Upper lobe of right lung (tissue), 1 donor: ENCODE data around the gene SLC49A4. TPM values are rescaled to one million over a fixed set of nuclear protein-coding genes. Genes with fewer than 3 reads are reported as not detected.
"Not testable (repeated sequence)": the region's sequence is repeated elsewhere in the genome, so short reads cannot be mapped to it uniquely, and the experiment has no call there.

Source experiments
- ATAC-seq: fragments of 200-7000 bp; cut with Tn5 transposase; one replicate; pipeline ENCODE4 v1.9.1; 2020; ENCODE audit warnings: mild to moderate bottlenecking, moderate library complexity
- DNase-seq: peaks from one replicate; pipeline ENCODE4 v3.0.0-alpha.2; 2020
- H3K27ac ChIP-seq: fragments of 200-600 bp; one replicate; pipeline ENCODE4 v1.8.0; 2022
- H3K27me3 ChIP-seq: fragments of 200-600 bp; one replicate; pipeline ENCODE4 v1.8.0; 2022; ENCODE audit warnings: mild to moderate bottlenecking
- H3K36me3 ChIP-seq: fragments of 200-600 bp; one replicate; pipeline ENCODE4 v1.8.0; 2022
- H3K4me1 ChIP-seq: fragments of 200-600 bp; one replicate; pipeline ENCODE4 v1.8.0; 2022
- H3K4me3 ChIP-seq: fragments of 200-600 bp; one replicate; pipeline ENCODE4 v1.8.0; 2022; ENCODE audit warnings: mild to moderate bottlenecking
- H3K9me3 ChIP-seq: fragments of 200-600 bp; one replicate; pipeline ENCODE4 v1.8.0; 2022
- intact Hi-C: fragments of 100-400 bp; cut with DNase I; formaldehyde crosslinking; loops from one replicate; pipeline ENCODE4 v1.11.0; 2022
- long read RNA-seq: library from polyadenylated mRNA; unstranded; transcript quantifications from one replicate; pipeline ENCODE4 v2.0.0, GENCODE V29; 2021
- total RNA-seq: library from RNA; stranded (reverse); fragmentation: NEBNext Ultra II Directional; extraction: Animal tissue kit (Norgen Biotek cat#: 25700); gene quantifications from one replicate; pipeline ENCODE4 v1.2.1, GENCODE V29; 2021
- TF ChIP-seq, protein P1 (sequence below): fragments of 200-600 bp; IDR thresholded peaks from one replicate; pipeline ENCODE4 v1.8.0; 2022; ENCODE audit warnings: antibody characterized with exemption
- donor health status: DM: no; HTN: yes; CAD: no; lungs with severe emphysema.

SLC49A4 gene, protein sequence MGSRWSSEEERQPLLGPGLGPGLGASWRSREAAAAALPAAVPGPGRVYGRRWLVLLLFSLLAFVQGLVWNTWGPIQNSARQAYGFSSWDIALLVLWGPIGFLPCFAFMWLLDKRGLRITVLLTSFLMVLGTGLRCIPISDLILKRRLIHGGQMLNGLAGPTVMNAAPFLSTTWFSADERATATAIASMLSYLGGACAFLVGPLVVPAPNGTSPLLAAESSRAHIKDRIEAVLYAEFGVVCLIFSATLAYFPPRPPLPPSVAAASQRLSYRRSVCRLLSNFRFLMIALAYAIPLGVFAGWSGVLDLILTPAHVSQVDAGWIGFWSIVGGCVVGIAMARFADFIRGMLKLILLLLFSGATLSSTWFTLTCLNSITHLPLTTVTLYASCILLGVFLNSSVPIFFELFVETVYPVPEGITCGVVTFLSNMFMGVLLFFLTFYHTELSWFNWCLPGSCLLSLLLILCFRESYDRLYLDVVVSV
- total RNA-seq, result 14.2 TPM
- long read RNA-seq, transcript DIRC2-201 (9 exons, 3,596 nt), result major isoform, 39 of 41 reads
- long read RNA-seq, partial matches to known transcripts, result 1 of 41 reads
- long read RNA-seq, other reads (novel, unspliced or antisense), result 1 of 41 reads

DNA sequence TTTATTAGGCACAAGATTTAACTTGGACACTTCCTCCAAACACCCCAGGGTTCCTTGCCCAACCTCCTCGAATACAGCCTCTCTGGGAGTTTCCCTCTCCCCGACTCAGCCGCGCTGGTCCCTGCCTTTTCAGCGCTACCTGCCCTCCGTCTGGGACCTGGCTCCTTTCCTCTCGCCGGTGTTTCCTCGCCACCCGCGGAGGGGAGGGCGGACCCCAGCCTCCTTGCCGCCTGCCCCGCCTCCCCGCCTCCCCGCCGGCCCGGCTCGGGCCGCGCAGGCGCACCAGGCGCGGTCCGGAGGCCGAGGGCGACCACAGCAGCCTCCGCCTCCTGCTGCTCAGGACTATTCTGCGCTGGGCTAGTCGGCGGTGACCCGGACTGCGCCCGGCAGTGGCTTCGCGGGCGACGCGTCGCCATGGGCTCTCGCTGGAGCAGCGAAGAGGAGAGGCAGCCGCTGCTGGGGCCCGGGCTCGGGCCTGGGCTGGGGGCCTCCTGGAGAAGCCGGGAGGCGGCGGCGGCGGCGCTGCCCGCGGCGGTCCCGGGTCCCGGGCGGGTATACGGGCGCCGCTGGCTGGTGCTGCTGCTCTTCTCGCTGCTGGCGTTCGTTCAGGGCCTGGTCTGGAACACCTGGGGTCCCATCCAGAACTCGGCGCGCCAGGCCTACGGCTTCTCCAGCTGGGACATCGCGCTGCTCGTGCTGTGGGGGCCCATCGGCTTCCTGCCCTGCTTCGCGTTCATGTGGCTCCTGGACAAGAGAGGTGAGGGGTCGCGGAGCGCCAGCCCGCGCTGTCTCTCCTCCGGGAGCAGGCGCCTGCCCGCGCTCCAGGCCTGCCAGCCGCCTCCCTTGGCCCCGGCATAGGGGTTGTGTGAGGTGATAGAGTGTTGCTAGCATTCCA is at the start of gene SLC49A4:
SLC49A4 (plus strand) TSS at position 291 of the 895 bp plus-strand sequence; CDS start at position 415, 124 bp downstream.
- peaks cover 16% of the 10 kb centered on the region for H3K4me1 ChIP-seq
- no peaks in the 10 kb centered on the region for H3K36me3 ChIP-seq
- no peaks in the 10 kb centered on the region for H3K27me3 ChIP-seq
- intact Hi-C loops, result no loop called here
- peak within 1 kb of the TSS; percentile 80 for H3K4me3 ChIP-seq
- DNase-seq (peak; percentile 93), ATAC-seq (peak; percentile 95)
- peak within 1 kb of the TSS; percentile 93 for H3K27ac ChIP-seq
- TF ChIP-seq, protein P1, sequence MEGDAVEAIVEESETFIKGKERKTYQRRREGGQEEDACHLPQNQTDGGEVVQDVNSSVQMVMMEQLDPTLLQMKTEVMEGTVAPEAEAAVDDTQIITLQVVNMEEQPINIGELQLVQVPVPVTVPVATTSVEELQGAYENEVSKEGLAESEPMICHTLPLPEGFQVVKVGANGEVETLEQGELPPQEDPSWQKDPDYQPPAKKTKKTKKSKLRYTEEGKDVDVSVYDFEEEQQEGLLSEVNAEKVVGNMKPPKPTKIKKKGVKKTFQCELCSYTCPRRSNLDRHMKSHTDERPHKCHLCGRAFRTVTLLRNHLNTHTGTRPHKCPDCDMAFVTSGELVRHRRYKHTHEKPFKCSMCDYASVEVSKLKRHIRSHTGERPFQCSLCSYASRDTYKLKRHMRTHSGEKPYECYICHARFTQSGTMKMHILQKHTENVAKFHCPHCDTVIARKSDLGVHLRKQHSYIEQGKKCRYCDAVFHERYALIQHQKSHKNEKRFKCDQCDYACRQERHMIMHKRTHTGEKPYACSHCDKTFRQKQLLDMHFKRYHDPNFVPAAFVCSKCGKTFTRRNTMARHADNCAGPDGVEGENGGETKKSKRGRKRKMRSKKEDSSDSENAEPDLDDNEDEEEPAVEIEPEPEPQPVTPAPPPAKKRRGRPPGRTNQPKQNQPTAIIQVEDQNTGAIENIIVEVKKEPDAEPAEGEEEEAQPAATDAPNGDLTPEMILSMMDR, result no peak
- H3K9me3 ChIP-seq, result no peaks in the 10 kb centered on the region

DNA sequence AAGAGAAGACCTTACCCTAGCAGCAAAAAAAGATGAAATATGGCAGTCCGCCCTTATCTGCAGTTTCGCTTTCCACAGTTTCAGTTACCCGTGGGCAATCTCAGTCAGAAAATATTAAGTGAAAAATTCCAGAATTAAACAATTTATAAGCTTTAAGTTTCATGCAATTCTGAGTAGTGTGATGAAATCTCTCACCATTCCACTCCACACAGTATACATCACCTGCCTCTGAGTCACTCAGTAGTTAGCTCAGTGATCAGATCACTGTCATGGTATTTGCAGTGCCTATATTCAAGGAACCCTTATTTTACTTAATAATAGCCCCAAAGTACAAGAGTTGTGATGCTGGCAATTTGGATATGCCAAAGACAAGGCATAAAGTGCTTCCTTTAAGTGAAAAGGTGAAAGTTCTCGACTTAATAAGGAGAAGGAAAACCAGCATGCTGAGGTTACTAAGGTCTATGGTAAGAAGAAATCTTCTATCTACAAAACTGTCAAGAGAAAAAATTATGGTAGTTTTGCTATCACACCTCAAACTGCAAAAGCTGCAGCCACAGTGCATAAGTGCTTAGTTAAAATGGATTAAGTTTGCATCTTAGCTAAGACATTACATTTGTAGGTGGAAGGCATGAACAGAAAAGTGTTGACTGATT is 49.4 kb upstream of the SLC49A4 start:
- ATAC-seq (peak; percentile 43), DNase-seq (no peak)
- intact Hi-C loops, result no loop called here
- Histone ChIP-seq H3K4me3 (no peak overlapping the region), H3K4me1 (no peaks in the 10 kb centered on the region), H3K36me3 (peaks cover 8% of the 10 kb centered on the region), H3K27me3 (no peaks in the 10 kb centered on the region), H3K9me3 (no peaks in the 10 kb centered on the region), H3K27ac (no peak overlapping the region)
- TF ChIP-seq, protein P1, result no peak

DNA sequence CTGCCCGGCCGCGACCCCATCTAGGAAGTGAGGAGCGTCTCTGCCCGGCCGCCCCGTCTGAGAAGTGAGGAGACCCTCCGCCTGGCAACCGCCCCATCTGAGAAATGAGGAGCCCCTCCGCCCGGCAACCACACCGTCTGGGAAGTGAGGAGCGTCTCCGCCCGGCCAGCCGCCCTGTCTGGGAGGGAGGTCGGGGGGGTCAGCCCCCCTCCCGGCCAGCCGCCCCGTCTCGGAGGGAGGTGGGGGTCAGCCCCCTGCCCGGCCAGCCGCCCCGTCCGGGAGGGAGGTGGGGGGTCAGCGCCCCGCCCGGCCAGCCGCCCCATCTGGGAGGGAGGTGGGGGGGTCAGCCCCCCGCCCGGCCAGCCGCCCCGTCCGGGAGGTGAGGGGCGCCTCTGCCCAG is 47.6 kb upstream of the SLC49A4 start:
- ATAC-seq, H3K27me3 ChIP-seq, H3K27ac ChIP-seq, H3K4me3 ChIP-seq, H3K4me1 ChIP-seq, H3K36me3 ChIP-seq, H3K9me3 ChIP-seq, DNase-seq, intact Hi-C loops: not testable (repeated sequence)

DNA sequence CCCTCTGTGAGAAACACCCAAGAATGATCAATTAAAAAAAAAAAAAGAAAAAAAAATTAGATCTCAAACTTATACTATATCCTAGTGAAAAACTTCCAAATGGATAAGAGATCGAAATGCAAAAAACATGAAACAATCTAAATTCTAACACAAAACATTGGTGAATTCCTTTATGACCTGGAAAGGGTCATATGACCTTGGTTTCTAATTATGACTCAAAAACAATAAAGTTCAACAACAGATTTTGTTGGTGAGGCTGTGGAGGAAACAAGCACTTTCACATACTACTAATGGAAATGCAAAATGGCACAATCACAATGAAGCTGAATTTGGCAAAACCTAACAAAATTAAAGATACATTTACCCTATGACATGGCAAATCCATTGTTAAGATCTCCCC is 46.5 kb upstream of the SLC49A4 start:
- Histone ChIP-seq H3K27ac (no peak overlapping the region), H3K4me3 (no peak overlapping the region), H3K27me3 (no peaks in the 10 kb centered on the region), H3K9me3 (no peaks in the 10 kb centered on the region), H3K36me3 (peaks cover 6% of the 10 kb centered on the region), H3K4me1 (no peaks in the 10 kb centered on the region)
- intact Hi-C loops, result no loop called here
- TF ChIP-seq, protein P1, result no peak
- DNase-seq, result no peak
- no peak for ATAC-seq

DNA sequence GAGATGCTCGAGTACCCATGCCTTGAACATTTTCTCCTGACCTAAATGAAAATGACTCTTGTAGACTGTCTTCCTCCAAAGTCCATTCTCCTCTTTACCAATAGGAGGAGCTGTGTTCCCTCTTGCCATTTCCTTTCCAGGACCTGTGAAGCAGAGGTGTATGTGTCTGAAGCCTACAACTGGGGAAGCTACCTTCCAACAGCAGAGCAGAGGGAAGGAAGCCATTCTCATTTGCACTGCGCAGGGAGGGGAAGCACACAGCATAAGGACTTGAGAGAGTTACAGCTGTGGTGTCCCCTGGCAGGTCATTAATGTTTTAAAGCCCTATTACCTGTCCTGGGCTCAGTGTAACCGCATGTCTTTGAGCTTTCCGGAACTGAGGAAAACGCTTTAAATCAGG is 39.9 kb upstream of the SLC49A4 start:
- Histone ChIP-seq H3K27ac (no peak overlapping the region), H3K4me3 (no peak overlapping the region), H3K36me3 (peaks cover 34% of the 10 kb centered on the region), H3K9me3 (no peaks in the 10 kb centered on the region), H3K27me3 (no peaks in the 10 kb centered on the region), H3K4me1 (peaks cover 8% of the 10 kb centered on the region)
- no peak for DNase-seq
- intact Hi-C loops, result no loop called here
- TF ChIP-seq, protein P1, result peak; percentile 71
- ATAC-seq, result peak; percentile 92
